BJ (cell line): ENCODE results near the gene MARK1. TPM values are rescaled to one million over a fixed set of nuclear protein-coding genes. Genes with fewer than 3 reads are reported as not detected.
"Not testable (repeated sequence)": the region's sequence is repeated elsewhere in the genome, so short reads cannot be mapped to it uniquely, and the experiment has no call there.

Experiments used
- CTCF ChIA-PET: fragments of 350-600 bp; formaldehyde crosslinking; extraction: SDS; loops from one replicate; lab custom pipeline; 2021; ENCODE audit warnings: antibody characterized with exemption, inconsistent platforms; lab: Yijun Ruan, JAX
- POLR2A ChIA-PET: fragments of 300-600 bp; sonication (Branson Sonifier 250); formaldehyde crosslinking; extraction: SDS; loops from one replicate; lab custom pipeline; 2021; ENCODE audit warnings: antibody characterized with exemption; lab: Charles Lee
- DNase-seq: peaks from one replicate; pipeline ENCODE4 v3.0.0-alpha.2; 2011; ENCODE audit warnings: low read depth
- H3K27me3 ChIP-seq: 2 replicates; pipeline ENCODE4 v1.6.0; 2011; ENCODE audit warnings: low read length; ENCODE audit not compliant: control insufficient read depth, insufficient read depth
- H3K36me3 ChIP-seq: 2 replicates; pipeline ENCODE4 v1.5.1; 2011; ENCODE audit warnings: low read length; ENCODE audit not compliant: control insufficient read depth, insufficient read depth
- H3K4me3 ChIP-seq: 2 replicates; pipeline ENCODE4 v1.5.1; 2011; ENCODE audit warnings: low read depth, mild to moderate bottlenecking, control low read depth, low read length
- CTCF ChIP-seq: IDR thresholded peaks from 2 replicates; pipeline ENCODE4 v1.5.1; 2011; ENCODE audit warnings: low read depth, mild to moderate bottlenecking, control low read depth, inconsistent platforms, low read length, moderate library complexity; ENCODE audit not compliant: insufficient read depth
- polyA plus RNA-seq: library from polyadenylated mRNA; depleted of rRNA; stranded (reverse); fragments of >200 nt; gene quantifications from 2 replicates; pipeline ENCODE4 v1.2.3, GENCODE V29; 2011

Gene MARK1
- polyA plus RNA-seq, 1 experiment = 0.97 TPM

- ChIA-PET POLR2A (no interaction called here), CTCF (no interaction called here)
- H3K4me3 ChIP-seq = no peak overlapping the region
- DNase-seq = no peak
- no peaks in the 10 kb centered on the region for H3K36me3 ChIP-seq
- H3K27me3 ChIP-seq = no peaks in the 10 kb centered on the region
- no peak for TF ChIP-seq CTCF
Measured at GRCh38 chr1:220677251-220677650, 149.3 kb downstream of the MARK1 start.

- Histone ChIP-seq H3K27me3 (no peaks in the 10 kb centered on the region), H3K36me3 (no peaks in the 10 kb centered on the region), H3K4me3 (no peak overlapping the region)
- ChIA-PET POLR2A (no interaction called here), CTCF (interaction anchor here (0.6 to 2.4 kb wide), 12 partner anchors 11 to 551 kb away, joined by 3 to 15 read pairs (median 4); no protein-coding TSS in a partner anchor)
- no peak for DNase-seq
- TF ChIP-seq CTCF = peak; percentile 81
Measured at GRCh38 chr1:220680085-220680687, 152.2 kb downstream of the MARK1 start.

DNA sequence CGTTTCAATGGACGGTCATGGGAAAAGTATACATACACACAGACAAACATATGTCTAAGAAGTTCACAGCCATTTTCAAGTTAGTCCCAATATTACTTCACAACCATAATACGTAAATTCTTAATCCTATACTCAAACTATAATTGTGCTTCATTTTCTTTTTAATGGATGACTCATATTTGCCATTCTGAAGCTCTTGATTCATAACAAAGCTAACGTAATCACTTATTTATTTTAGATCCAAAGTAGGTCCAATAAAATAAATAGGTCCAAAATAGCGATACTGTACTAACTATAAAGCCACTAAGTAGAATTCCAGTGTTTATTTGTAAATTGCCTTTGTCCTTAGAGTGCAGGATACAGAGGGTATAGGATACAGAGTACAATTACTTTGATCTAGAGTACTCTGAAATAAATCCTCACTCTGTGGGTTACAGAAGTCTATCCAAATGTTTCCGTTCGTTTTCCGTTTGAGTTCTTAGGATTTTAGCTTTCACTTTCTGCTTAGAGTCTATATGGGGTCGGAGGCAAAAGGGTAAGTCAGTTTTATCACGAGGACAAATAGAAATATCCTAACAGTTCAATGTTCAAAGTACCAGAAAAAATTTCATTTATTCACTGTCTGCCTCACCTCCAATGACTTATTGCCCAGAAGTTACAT is 153.4 kb downstream of the MARK1 start:
- no peak for TF ChIP-seq CTCF
- no peak for DNase-seq
- H3K27me3 ChIP-seq = no peaks in the 10 kb centered on the region
- H3K4me3 ChIP-seq = no peak overlapping the region
- CTCF ChIA-PET = interaction anchor here (0.9 to 2.4 kb wide), 14 partner anchors 8 to 463 kb away, joined by 3 to 15 read pairs (median 4); no protein-coding TSS in a partner anchor
- POLR2A ChIA-PET = interaction anchor here (0.6 kb wide), 1 partner anchor 52 kb away, joined by 11 read pairs; no protein-coding TSS in a partner anchor
- H3K36me3 ChIP-seq = no peaks in the 10 kb centered on the region

GRCh38 chr1:220682901-220683576 is 155.1 kb downstream of the MARK1 start:
- H3K36me3 ChIP-seq = no peaks in the 10 kb centered on the region
- H3K4me3 ChIP-seq = no peak overlapping the region
- H3K27me3 ChIP-seq = no peaks in the 10 kb centered on the region
- ChIA-PET CTCF (interaction anchor here (0.7 to 1.8 kb wide), 2 partner anchors 50 to 91 kb away, joined by 4 read pairs; no protein-coding TSS in a partner anchor), POLR2A (no interaction called here)
- no peak for TF ChIP-seq CTCF
- DNase-seq = no peak

GRCh38 chr1:220683716-220684115 is 155.8 kb downstream of the MARK1 start:
- POLR2A ChIA-PET, H3K36me3 ChIP-seq, H3K27me3 ChIP-seq, H3K4me3 ChIP-seq, DNase-seq: not testable (repeated sequence)
- CTCF ChIA-PET = interaction anchor here (1.4 kb wide), 1 partner anchor 93 kb away, joined by 5 read pairs; no protein-coding TSS in a partner anchor
